ENCODE data around the gene TGFBI. TPM values are rescaled to one million over a fixed set of nuclear protein-coding genes. Genes with fewer than 3 reads are reported as not detected.

The TGFBI gene
- total and polyA plus RNA-seq, 9 of the 15 experiments (the other 6 are each of a cell fraction or from before 2014, with no cell fraction given), result 0.05 to 0.62 (median 0.08) TPM; not detected in 6

GRCh38 chr5:136013559-136013958 is 15.2 kb upstream of the TGFBI start (continued):
- no peak for TF ChIP-seq NEUROD1 (IDR thresholded peaks at IDR 0.05; ENCODE audit: borderline replicate concordance, low read depth, low read length, partially characterized antibody)
- no peak for TF ChIP-seq FOXM1 (IDR thresholded peaks at IDR 0.05; ENCODE audit: low read depth)
- TF ChIP-seq FOXM1 (CRISPR knock-in tag; IDR thresholded peaks at IDR 0.05; ENCODE audit: low read depth), result no peak
- no peak for TF ChIP-seq ZNF511 (CRISPR knock-in tag; IDR thresholded peaks at IDR 0.05)
- TF ChIP-seq EHMT2 (IDR thresholded peaks at IDR 0.05), result no peak
- no peak for TF ChIP-seq PKNOX1 (IDR thresholded peaks at IDR 0.05)
- TF ChIP-seq ZNF197 (CRISPR knock-in tag; IDR thresholded peaks at IDR 0.05; ENCODE audit: low read depth), result no peak
- TF ChIP-seq HMGN3 (IDR thresholded peaks at IDR 0.05; ENCODE audit: borderline replicate concordance, extremely low read depth, insufficient read length, low read depth, low read length), result no peak

- ATAC-seq (no peak), DNase-seq (ENCODE audit: extremely low read depth in 1 of 4, low spot score in 3 of 4) (no peak), FAIRE-seq (no peak)
- Histone ChIP-seq H3K9ac (ENCODE audit: insufficient read depth in 1 of 2, low read depth in 2 of 2, low read length in 2 of 2) (no peak overlapping the region), H2AFZ (ENCODE audit: low read depth, low read length) (no peak overlapping the region), H3K9me1 (ENCODE audit: control insufficient read depth, insufficient read depth, low read length) (no peaks in the 10 kb centered on the region), H3K27me3 (ENCODE audit: control insufficient read depth in 2 of 2, insufficient read depth in 2 of 2, low read length in 2 of 2) (no peaks in the 10 kb centered on the region), H3K9me3 (replicated peaks; ENCODE audit: control insufficient read depth, insufficient read depth, low read depth, low read length) (no peaks in the 10 kb centered on the region), H3K79me2 (ENCODE audit: control insufficient read depth, insufficient read depth, low read length) (no peaks in the 10 kb centered on the region), H3K4me2 (ENCODE audit: insufficient read depth, low read length) (no peak overlapping the region), H3K4me3 (no peak overlapping the region), H3K36me3 (ENCODE audit: control insufficient read depth, insufficient read depth, low read length) (no peaks in the 10 kb centered on the region), H4K20me1 (replicated peaks; ENCODE audit: control insufficient read depth, insufficient read depth, low read length) (no peaks in the 10 kb centered on the region), H3K4me1 (replicated peaks in 1 of 2; ENCODE audit: control insufficient read depth in 2 of 2, insufficient read depth in 2 of 2, low read length in 2 of 2) (no peaks in the 10 kb centered on the region), H3K27ac (ENCODE audit: extremely low read depth, low read depth, low read length) (no peak overlapping the region)
- ChIA-PET POLR2A (no interaction called here), CTCF (ENCODE audit: low intra/inter-chr PET ratio) (no interaction called here)
- no TSS peak for BruUV-seq (replicated peaks)
- 0% methylated on average over 7 of the region's 7 CpGs for WGBS (ENCODE audit: insufficient coverage, low coverage, missing lambda C conversion rate)
- no peak for TF ChIP-seq ARID2 (IDR thresholded peaks at IDR 0.05)
- intact Hi-C loops (cut with micrococcal nuclease), result no loop called here
- in situ Hi-C loops (cut with MboI), result no loop called here
Observed at GRCh38 chr5:136014049-136015002, 14.5 kb upstream of the TGFBI start.
